Mesodermal cell (in vitro differentiated cells): ENCODE results near the gene PLPP3.

Source experiments
- H3K27ac ChIP-seq: 2 replicates; pipeline ENCODE4 v1.7.0; 2013; ENCODE audit warnings: mild to moderate bottlenecking, low read depth, low read length, moderate library complexity; ENCODE audit not compliant: severe bottlenecking
- H3K36me3 ChIP-seq: 2 replicates; pipeline ENCODE4 v1.7.1; 2013; ENCODE audit warnings: mild to moderate bottlenecking, low read length, moderate library complexity; ENCODE audit not compliant: control insufficient read depth, insufficient read depth
- H3K4me1 ChIP-seq: one replicate; pipeline ENCODE4 v1.7.1; 2013; ENCODE audit warnings: mild to moderate bottlenecking, low read length; ENCODE audit not compliant: insufficient read depth, control insufficient read depth, poor library complexity, severe bottlenecking
- H3K4me3 ChIP-seq: 2 replicates; pipeline ENCODE4 v1.7.0; 2013; ENCODE audit warnings: low read length, control low read depth, mild to moderate bottlenecking; ENCODE audit not compliant: insufficient read depth, poor library complexity, severe bottlenecking; ENCODE audit errors: extremely low read depth
- H3K9me3 ChIP-seq: 2 replicates; pipeline ENCODE4 v1.7.1; 2013; ENCODE audit warnings: mild to moderate bottlenecking, low read length, moderate library complexity; ENCODE audit not compliant: control insufficient read depth
- WGBS, 2 experiments: methylation state at CpG; one replicate each; pipeline ENCODE4 v1.1.5; 2013; ENCODE audit warnings: missing lambda C conversion rate in 2 of 2; ENCODE audit not compliant: insufficient coverage in 2 of 2; 5-methylcytosine and 5-hydroxymethylcytosine counted together

PLPP3 gene

GRCh38 chr1:56496158-56496557, 83.2 kb downstream of the PLPP3 start:
- peaks cover 25% of the 10 kb centered on the region for H3K36me3 ChIP-seq
- 92 to 100% methylated on average over 2 of the region's 2 CpGs for WGBS, 2 experiments
- H3K9me3 ChIP-seq = no peaks in the 10 kb centered on the region
- no peak overlapping the region for H3K4me3 ChIP-seq
- H3K27ac ChIP-seq = peak overlapping the region; percentile 31
- peaks cover 4% of the 10 kb centered on the region for H3K4me1 ChIP-seq

- H3K4me3 ChIP-seq = no peak overlapping the region
- WGBS, 2 experiments = 89 to 92% methylated on average over 8 of the region's 10 CpGs
- H3K27ac ChIP-seq = no peak overlapping the region
- no peaks in the 10 kb centered on the region for H3K9me3 ChIP-seq
- H3K4me1 ChIP-seq = peaks cover 4% of the 10 kb centered on the region
- H3K36me3 ChIP-seq = peaks cover 25% of the 10 kb centered on the region
Observed at GRCh38 chr1:56495538-56495937, 83.8 kb downstream of the PLPP3 start.

GRCh38 chr1:56494306-56494705, 85.1 kb downstream of the PLPP3 start:
- Histone ChIP-seq H3K27ac (no peak overlapping the region), H3K4me1 (peaks cover 6% of the 10 kb centered on the region), H3K4me3 (no peak overlapping the region), H3K9me3 (no peaks in the 10 kb centered on the region), H3K36me3 (peaks cover 22% of the 10 kb centered on the region)
- 80% methylated on average over 1 of the region's 5 CpGs; no CpG with 5 or more reads in 1 of the 2 experiments for WGBS, 2 experiments

GRCh38 chr1:56493826-56494225, 85.5 kb downstream of the PLPP3 start:
- Histone ChIP-seq H3K36me3 (peaks cover 22% of the 10 kb centered on the region), H3K4me3 (no peak overlapping the region), H3K9me3 (no peaks in the 10 kb centered on the region), H3K27ac (no peak overlapping the region), H3K4me1 (peaks cover 6% of the 10 kb centered on the region)
- WGBS, 2 experiments = 100% methylated on average over 2 of the region's 2 CpGs

- H3K9me3 ChIP-seq = no peaks in the 10 kb centered on the region
- H3K4me1 ChIP-seq = peaks cover 6% of the 10 kb centered on the region
- H3K4me3 ChIP-seq = no peak overlapping the region
- H3K36me3 ChIP-seq = peaks cover 16% of the 10 kb centered on the region
- 83 to 89% methylated on average over 5 of the region's 5 CpGs for WGBS, 2 experiments
- no peak overlapping the region for H3K27ac ChIP-seq
Observed at GRCh38 chr1:56491441-56491840, 87.9 kb downstream of the PLPP3 start.

GRCh38 chr1:56490619-56491018, 88.7 kb downstream of the PLPP3 start:
- Histone ChIP-seq H3K27ac (no peak overlapping the region), H3K4me1 (peaks cover 6% of the 10 kb centered on the region), H3K9me3 (no peaks in the 10 kb centered on the region), H3K4me3 (no peak overlapping the region), H3K36me3 (peaks cover 8% of the 10 kb centered on the region)
- WGBS, 2 experiments = no CpG with 5 or more reads among the region's 2 CpGs

GRCh38 chr1:56489695-56490094, 89.7 kb downstream of the PLPP3 start:
- H3K4me3 ChIP-seq = no peak overlapping the region
- 89 to 100% methylated on average over 4 to 8 of the region's 8 CpGs for WGBS, 2 experiments
- H3K36me3 ChIP-seq = peaks cover 4% of the 10 kb centered on the region
- no peak overlapping the region for H3K27ac ChIP-seq
- peaks cover 6% of the 10 kb centered on the region for H3K4me1 ChIP-seq
- H3K9me3 ChIP-seq = no peaks in the 10 kb centered on the region

- Histone ChIP-seq H3K27ac (no peak overlapping the region), H3K4me3 (no peak overlapping the region), H3K4me1 (no peaks in the 10 kb centered on the region), H3K36me3 (no peaks in the 10 kb centered on the region), H3K9me3 (no peaks in the 10 kb centered on the region)
Observed at GRCh38 chr1:56484695-56485094, 94.7 kb downstream of the PLPP3 start.

- WGBS, 2 experiments = 100% methylated on average over 1 of the region's 1 CpG; no CpG with 5 or more reads in 1 of the 2 experiments
- no peaks in the 10 kb centered on the region for H3K4me1 ChIP-seq
- H3K9me3 ChIP-seq = no peaks in the 10 kb centered on the region
- no peak overlapping the region for H3K27ac ChIP-seq
- H3K36me3 ChIP-seq = no peaks in the 10 kb centered on the region
- H3K4me3 ChIP-seq = no peak overlapping the region
Observed at GRCh38 chr1:56483104-56483503, 96.3 kb downstream of the PLPP3 start.

- 88% methylated on average over 1 of the region's 1 CpG; no CpG with 5 or more reads in 1 of the 2 experiments for WGBS, 2 experiments
- Histone ChIP-seq H3K4me3 (no peak overlapping the region), H3K4me1 (no peaks in the 10 kb centered on the region), H3K9me3 (no peaks in the 10 kb centered on the region), H3K36me3 (no peaks in the 10 kb centered on the region), H3K27ac (no peak overlapping the region)
Observed at GRCh38 chr1:56482486-56482885, 96.9 kb downstream of the PLPP3 start.

GRCh38 chr1:56481140-56481694, 98.1 kb downstream of the PLPP3 start:
- H3K9me3 ChIP-seq = no peaks in the 10 kb centered on the region
- peaks cover 3% of the 10 kb centered on the region for H3K4me1 ChIP-seq
- no peak overlapping the region for H3K4me3 ChIP-seq
- H3K27ac ChIP-seq = no peak overlapping the region
- H3K36me3 ChIP-seq = no peaks in the 10 kb centered on the region
